OCI-LY7 (cell line): Measurements from ENCODE around the gene LSM14B. TPM values are rescaled to one million over a fixed set of nuclear protein-coding genes. Genes with fewer than 3 reads are reported as not detected.

ENCODE experiments used
- BruUV-seq: library from RNA; stranded (reverse); fragments of 400-500 nt; replicated peaks from 2 replicates; lab custom pipeline; 2021; lab: Mats Ljungman, UMichigan
- CTCF ChIA-PET: fragments of 300-600 bp; sonication (Branson Sonifier 250); formaldehyde crosslinking; loops from one replicate; lab custom pipeline; 2022; ENCODE audit warnings: antibody characterized with exemption; ENCODE audit not compliant: unreplicated experiment; lab: Charles Lee
- POLR2A ChIA-PET: fragments of 300-600 bp; sonication (Branson Sonifier 250); formaldehyde crosslinking; loops from one replicate; lab custom pipeline; 2022; ENCODE audit warnings: antibody characterized with exemption; lab: Charles Lee
- DNase-seq: peaks from one replicate; pipeline ENCODE4 v3.0.0-alpha.2; 2015; ENCODE audit warnings: low spot score
- H2AFZ ChIP-seq: fragments of 200-600 bp; sonication (generic), shearing (Covaris generic); 2 replicates; pipeline ENCODE4 v1.6.1; 2014; ENCODE audit warnings: mild to moderate bottlenecking, antibody characterized with exemption, low read length, moderate library complexity
- H3K27ac ChIP-seq: fragments of 200-600 bp; sonication (generic); 2 replicates; pipeline ENCODE4 v1.5.1; 2014; ENCODE audit warnings: mixed run types, low read depth, mild to moderate bottlenecking, moderate library complexity, low read length, inconsistent platforms; ENCODE audit not compliant: poor library complexity, severe bottlenecking
- H3K36me3 ChIP-seq: fragments of 200-600 bp; sonication (generic); 2 replicates; pipeline ENCODE4 v1.6.1; 2014; ENCODE audit warnings: mild to moderate bottlenecking, antibody characterized with exemption, low read length, moderate library complexity, mixed read lengths; ENCODE audit not compliant: insufficient read depth
- H3K4me1 ChIP-seq: fragments of 200-600 bp; sonication (generic); 2 replicates; pipeline ENCODE4 v1.5.1; 2014; ENCODE audit warnings: mild to moderate bottlenecking, low read length; ENCODE audit not compliant: insufficient read depth, poor library complexity, severe bottlenecking
- H3K4me2 ChIP-seq: fragments of 200-600 bp; sonication (generic); 2 replicates; pipeline ENCODE4 v1.6.1; 2014; ENCODE audit warnings: mild to moderate bottlenecking, low read length
- H3K4me3 ChIP-seq: fragments of 200-600 bp; sonication (generic); 2 replicates; pipeline ENCODE4 v1.5.1; 2014; ENCODE audit warnings: mild to moderate bottlenecking, low read depth, low read length; ENCODE audit not compliant: poor library complexity, severe bottlenecking
- H3K79me2 ChIP-seq: fragments of 200-600 bp; sonication (generic); 2 replicates; pipeline ENCODE4 v1.6.1; 2016; ENCODE audit warnings: low read depth, mild to moderate bottlenecking, low read length, moderate library complexity, mixed read lengths; ENCODE audit not compliant: insufficient read depth
- H3K9me2 ChIP-seq: fragments of 200-600 bp; sonication (generic); 2 replicates; pipeline ENCODE4 v1.6.1; 2016; ENCODE audit warnings: mild to moderate bottlenecking, low read length, mixed read lengths; ENCODE audit not compliant: insufficient read depth
- H3K9me3 ChIP-seq: fragments of 200-600 bp; sonication (generic); 2 replicates; pipeline ENCODE4 v1.6.1; 2014; ENCODE audit warnings: mild to moderate bottlenecking, mixed run types, low read length, mixed read lengths
- H4K20me1 ChIP-seq: fragments of 200-600 bp; sonication (generic); 2 replicates; pipeline ENCODE4 v1.6.1; 2014; ENCODE audit warnings: mild to moderate bottlenecking, antibody characterized with exemption, low read length, moderate library complexity, mixed read lengths; ENCODE audit not compliant: insufficient read depth
- EZH2phosphoT487 ChIP-seq: fragments of 200-600 bp; sonication (generic); IDR thresholded peaks from 2 replicates; pipeline ENCODE4 v1.6.1; 2018; ENCODE audit warnings: low read depth, borderline replicate concordance, mild to moderate bottlenecking, mixed run types, antibody characterized with exemption, low read length, moderate library complexity, mixed read lengths
- intact Hi-C: fragments of 100-400 bp; cut with micrococcal nuclease; formaldehyde crosslinking; loops from one replicate; pipeline ENCODE4 v1.10.0; 2022; ENCODE audit not compliant: unreplicated experiment
- total RNA-seq, 2 experiments: library from RNA; depleted of rRNA in 1 of 2; stranded (reverse); fragments of >200 nt in 1 of 2; shearing (Covaris generic) in 1 of 2; gene quantifications; 2 replicates each; pipeline ENCODE4 v1.2.3, GENCODE V29; 2014 to 2022
- TF ChIP-seq, protein P1 (sequence below): fragments of 200-600 bp; sonication (generic); conservative IDR thresholded peaks from 2 replicates; pipeline ENCODE4 v1.5.1; 2014; ENCODE audit warnings: mild to moderate bottlenecking, antibody characterized with exemption, low read length, moderate library complexity, mixed read lengths

The LSM14B gene
- total RNA-seq, 2 experiments from 2014 or later, result 44.7 to 53.7 TPM

DNA sequence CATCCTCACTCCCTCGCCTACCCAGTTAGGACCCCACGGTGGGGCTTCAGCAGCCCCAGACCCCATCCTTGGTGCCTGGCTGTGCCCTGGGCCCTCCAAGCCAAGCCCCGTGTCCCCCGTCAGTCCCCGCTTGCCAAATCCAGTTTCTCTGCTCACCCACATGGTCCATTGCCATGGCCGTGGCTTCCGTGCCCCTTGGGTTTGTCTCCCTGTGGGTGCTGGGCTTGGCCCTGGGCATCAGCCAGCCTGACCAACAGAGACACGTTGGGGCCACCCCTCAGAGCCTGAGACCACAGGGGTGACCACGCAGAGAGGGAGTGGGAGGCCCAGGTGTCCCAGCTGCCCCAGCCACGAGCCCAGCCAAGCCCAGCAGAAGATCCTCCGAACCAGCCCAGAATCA lies 28.9 kb downstream of the LSM14B start:
- no peaks in the 10 kb centered on the region for H3K9me2 ChIP-seq
- BruUV-seq, result no TSS peak
- no peak for DNase-seq
- POLR2A ChIA-PET, result no interaction called here
- H2AFZ ChIP-seq, result no peak overlapping the region
- H4K20me1 ChIP-seq, result no peaks in the 10 kb centered on the region
- peaks cover 28% of the 10 kb centered on the region for H3K36me3 ChIP-seq
- H3K27ac ChIP-seq, result no peak overlapping the region
- H3K4me3 ChIP-seq, result no peak overlapping the region
- peaks cover 10% of the 10 kb centered on the region; the same call in 1 of the 2 replicates for H3K79me2 ChIP-seq
- H3K9me3 ChIP-seq, result no peaks in the 10 kb centered on the region
- CTCF ChIA-PET, result no interaction called here
- no peak for TF ChIP-seq EZH2phosphoT487
- TF ChIP-seq, protein P1, sequence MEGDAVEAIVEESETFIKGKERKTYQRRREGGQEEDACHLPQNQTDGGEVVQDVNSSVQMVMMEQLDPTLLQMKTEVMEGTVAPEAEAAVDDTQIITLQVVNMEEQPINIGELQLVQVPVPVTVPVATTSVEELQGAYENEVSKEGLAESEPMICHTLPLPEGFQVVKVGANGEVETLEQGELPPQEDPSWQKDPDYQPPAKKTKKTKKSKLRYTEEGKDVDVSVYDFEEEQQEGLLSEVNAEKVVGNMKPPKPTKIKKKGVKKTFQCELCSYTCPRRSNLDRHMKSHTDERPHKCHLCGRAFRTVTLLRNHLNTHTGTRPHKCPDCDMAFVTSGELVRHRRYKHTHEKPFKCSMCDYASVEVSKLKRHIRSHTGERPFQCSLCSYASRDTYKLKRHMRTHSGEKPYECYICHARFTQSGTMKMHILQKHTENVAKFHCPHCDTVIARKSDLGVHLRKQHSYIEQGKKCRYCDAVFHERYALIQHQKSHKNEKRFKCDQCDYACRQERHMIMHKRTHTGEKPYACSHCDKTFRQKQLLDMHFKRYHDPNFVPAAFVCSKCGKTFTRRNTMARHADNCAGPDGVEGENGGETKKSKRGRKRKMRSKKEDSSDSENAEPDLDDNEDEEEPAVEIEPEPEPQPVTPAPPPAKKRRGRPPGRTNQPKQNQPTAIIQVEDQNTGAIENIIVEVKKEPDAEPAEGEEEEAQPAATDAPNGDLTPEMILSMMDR, result no peak
- no peaks in the 10 kb centered on the region for H3K4me1 ChIP-seq
- H3K4me2 ChIP-seq, result no peak overlapping the region
- intact Hi-C loops, result no loop called here

DNA sequence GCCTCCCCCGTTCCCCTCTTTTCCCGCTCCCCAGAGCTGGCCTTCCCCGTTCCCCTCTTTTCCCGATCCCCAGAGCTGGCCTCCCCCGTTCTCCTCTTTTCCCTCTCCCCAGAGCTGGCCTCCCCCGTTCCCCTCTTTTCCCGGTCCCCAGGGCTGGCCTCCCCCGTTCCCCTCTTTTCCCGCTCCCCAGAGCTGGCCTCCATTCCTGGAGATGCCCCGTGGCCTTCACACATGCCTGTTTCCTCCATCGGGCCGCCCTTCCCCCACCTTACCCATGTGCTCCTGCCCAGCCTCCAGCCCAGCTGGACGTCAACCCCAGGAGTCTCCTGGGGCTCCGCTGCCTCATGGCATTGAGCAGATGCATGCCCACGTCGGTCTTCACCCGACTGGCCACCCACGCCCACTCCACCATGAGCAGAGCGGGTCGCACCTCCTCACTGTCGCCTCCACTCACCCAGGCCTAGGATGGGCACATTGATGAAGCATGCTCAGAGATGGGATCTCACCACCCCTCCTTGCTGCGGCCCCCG lies 29.6 kb downstream of the LSM14B start:
- H2AFZ ChIP-seq, result no peak overlapping the region
- ChIA-PET POLR2A (no interaction called here), CTCF (no interaction called here)
- intact Hi-C loops, result no loop called here
- TF ChIP-seq, protein P1, result no peak
- no peak for TF ChIP-seq EZH2phosphoT487
- H4K20me1 ChIP-seq, result no peaks in the 10 kb centered on the region
- H3K9me3 ChIP-seq, result no peaks in the 10 kb centered on the region
- H3K27ac ChIP-seq, result no peak overlapping the region
- no peak overlapping the region for H3K4me2 ChIP-seq
- H3K4me1 ChIP-seq, result no peaks in the 10 kb centered on the region
- no TSS peak for BruUV-seq
- no peaks in the 10 kb centered on the region for H3K9me2 ChIP-seq
- peaks cover 6% of the 10 kb centered on the region; the same call in 1 of the 2 replicates for H3K79me2 ChIP-seq
- no peak for DNase-seq
- no peak overlapping the region for H3K4me3 ChIP-seq
- H3K36me3 ChIP-seq, result peaks cover 28% of the 10 kb centered on the region

DNA sequence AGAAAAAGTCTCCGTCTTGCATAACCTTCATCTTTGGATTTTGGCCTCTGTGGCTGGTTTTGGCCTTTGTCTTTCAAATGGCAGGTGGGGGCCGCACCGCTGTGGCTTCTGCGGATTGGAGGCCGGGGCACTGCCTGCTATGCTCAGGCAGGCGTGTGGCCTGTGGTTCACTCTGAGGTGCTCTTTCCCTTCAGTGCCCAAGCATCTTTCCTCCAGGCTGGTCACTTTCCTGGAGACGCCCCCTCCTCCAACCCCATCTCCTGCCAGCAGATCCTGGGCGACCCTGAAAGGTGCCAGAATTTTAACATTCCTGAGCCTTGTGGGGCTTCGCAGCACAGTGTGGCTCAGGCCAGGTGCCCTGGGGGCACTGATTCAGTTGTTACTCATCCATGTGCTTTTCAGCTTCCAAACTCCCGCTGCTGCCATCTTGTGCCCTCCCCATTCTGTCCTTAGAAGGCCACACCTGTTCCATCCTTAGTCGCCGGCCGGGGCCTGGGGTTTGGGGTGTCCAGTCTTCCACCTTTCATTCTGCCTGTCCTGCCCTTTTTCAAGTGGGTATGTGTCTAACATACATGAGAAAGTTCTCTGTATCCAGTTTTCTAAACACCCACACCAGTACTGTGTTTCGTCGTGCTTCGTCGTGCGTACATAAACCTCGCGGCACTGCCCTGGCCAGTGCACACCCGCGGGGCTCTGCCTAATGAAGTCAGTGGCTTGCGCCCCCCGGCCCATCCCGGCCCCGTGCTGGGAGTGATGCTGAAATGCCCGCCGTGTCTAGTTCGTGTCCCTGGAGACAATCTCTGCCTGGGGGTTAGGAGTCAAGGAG lies 33.4 kb downstream of the LSM14B start:
- no peak overlapping the region for H2AFZ ChIP-seq
- no peak for DNase-seq
- BruUV-seq, result no TSS peak
- H3K27ac ChIP-seq, result no peak overlapping the region
- TF ChIP-seq, protein P1, result no peak
- no peak for TF ChIP-seq EZH2phosphoT487
- no peak overlapping the region for H3K4me3 ChIP-seq
- ChIA-PET POLR2A (no interaction called here), CTCF (no interaction called here)
- no peak overlapping the region for H3K4me2 ChIP-seq
- no peaks in the 10 kb centered on the region for H4K20me1 ChIP-seq
- H3K9me2 ChIP-seq, result no peaks in the 10 kb centered on the region
- H3K4me1 ChIP-seq, result no peaks in the 10 kb centered on the region
- peaks cover 28% of the 10 kb centered on the region for H3K36me3 ChIP-seq
- H3K79me2 ChIP-seq, result no peaks in the 10 kb centered on the region
- H3K9me3 ChIP-seq, result no peaks in the 10 kb centered on the region
- intact Hi-C loops, result loop anchor here (5.0 kb wide), 1 partner anchor 143 kb away; no protein-coding TSS in a partner anchor
